GM18951 (cell line): ENCODE measurements around the gene MTA3.

ENCODE experiments used
- POLR2A ChIP-seq: IDR thresholded peaks from 4 replicates; pipeline ENCODE4 v1.6.1; 2011; ENCODE audit warnings: mild to moderate bottlenecking; ENCODE audit not compliant: insufficient read length, insufficient read depth; ENCODE audit errors: extremely low read depth
- in situ Hi-C: fragments of 300-500 bp; cut with MboI; formaldehyde crosslinking; loops from one replicate; pipeline ENCODE4 v1.12.0; 2022; ENCODE audit warnings: low sequenced_read_pairs, mixed read lengths, inconsistent platforms; ENCODE audit not compliant: unreplicated experiment

The MTA3 gene

GRCh38 chr2:42795275-42795674 lies 226.8 kb downstream of the MTA3 start:
- in situ Hi-C loops = no loop called here
- no peak for TF ChIP-seq POLR2A

- in situ Hi-C loops = no loop called here
- TF ChIP-seq POLR2A = peak; percentile 58
Measured at GRCh38 chr2:42795841-42796301, 227.4 kb downstream of the MTA3 start.

GRCh38 chr2:42796427-42797248 lies 228.2 kb downstream of the MTA3 start:
- in situ Hi-C loops = no loop called here
- TF ChIP-seq POLR2A = no peak

GRCh38 chr2:42797281-42797680 lies 228.8 kb downstream of the MTA3 start:
- no peak for TF ChIP-seq POLR2A
- in situ Hi-C loops = no loop called here

DNA sequence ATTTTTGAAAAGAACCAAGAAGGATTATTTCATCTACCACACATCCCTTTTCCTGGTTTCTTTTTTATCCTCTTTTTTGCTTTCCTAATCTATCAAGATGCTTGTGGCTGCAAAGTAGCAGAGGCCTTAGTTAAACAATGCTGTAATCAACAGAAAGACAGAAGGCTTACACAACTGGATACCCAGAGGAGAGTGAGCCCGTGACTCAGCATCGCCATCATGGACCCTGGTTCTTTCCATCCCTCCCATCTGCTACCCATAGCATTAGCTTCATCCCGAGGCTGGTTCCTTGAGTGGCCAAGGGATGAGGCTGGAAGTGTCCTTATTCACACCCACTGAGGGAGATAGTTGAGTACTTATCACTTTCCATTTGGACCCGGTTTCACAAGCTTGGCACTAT lies 231.4 kb downstream of the MTA3 start:
- in situ Hi-C loops = no loop called here
- no peak for TF ChIP-seq POLR2A

GRCh38 chr2:42800461-42800962 lies 232.1 kb downstream of the MTA3 start:
- in situ Hi-C loops = no loop called here

DNA sequence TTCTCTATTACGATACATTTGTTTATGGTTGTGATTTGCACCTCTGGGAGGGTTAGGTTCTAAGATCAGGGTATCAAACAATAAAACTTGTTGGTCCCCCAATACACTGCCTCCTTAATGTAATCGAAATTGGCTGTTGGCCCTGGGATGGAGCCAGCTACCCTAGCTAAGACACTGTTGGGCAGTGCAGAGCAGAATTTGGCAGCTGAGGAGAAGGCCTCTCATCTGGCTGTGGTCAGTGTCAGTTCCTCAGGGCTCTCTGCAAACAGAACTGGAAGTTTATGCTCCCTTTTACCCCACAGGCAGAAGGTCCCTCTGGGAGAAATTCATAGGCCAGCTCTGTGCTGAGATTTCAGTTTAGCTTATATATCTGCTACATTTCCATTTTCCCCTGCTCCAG lies 232.5 kb downstream of the MTA3 start:
- no peak for TF ChIP-seq POLR2A
- in situ Hi-C loops = no loop called here

More at GRCh38 chr2:42800461-42800962, 232.1 kb downstream of the MTA3 start:
- no peak for TF ChIP-seq POLR2A

DNA sequence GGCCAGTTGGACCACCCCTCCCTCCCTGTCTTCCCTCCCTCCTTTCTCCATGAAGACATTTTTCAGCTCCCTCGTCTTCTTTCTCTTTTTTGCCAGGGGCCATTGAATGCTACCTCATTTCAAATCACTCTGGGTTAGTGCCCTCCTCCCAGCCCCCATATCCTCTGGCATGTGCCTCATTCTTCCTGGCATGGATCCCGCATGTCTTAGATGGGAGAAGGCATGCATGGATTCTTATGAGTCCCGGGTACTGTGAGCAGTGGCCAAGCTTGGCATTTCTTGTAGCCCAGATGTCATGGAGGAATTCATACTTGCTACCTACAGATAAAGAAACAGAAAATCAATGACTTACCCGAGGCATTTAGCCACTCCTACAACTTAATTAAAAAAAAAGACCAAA lies 232.9 kb downstream of the MTA3 start:
- in situ Hi-C loops = no loop called here
- TF ChIP-seq POLR2A = no peak

GRCh38 chr2:42802150-42802549 lies 233.7 kb downstream of the MTA3 start:
- in situ Hi-C loops = no loop called here
- TF ChIP-seq POLR2A = no peak

GRCh38 chr2:42804338-42804737 lies 235.9 kb downstream of the MTA3 start:
- in situ Hi-C loops = no loop called here
- TF ChIP-seq POLR2A = no peak

DNA sequence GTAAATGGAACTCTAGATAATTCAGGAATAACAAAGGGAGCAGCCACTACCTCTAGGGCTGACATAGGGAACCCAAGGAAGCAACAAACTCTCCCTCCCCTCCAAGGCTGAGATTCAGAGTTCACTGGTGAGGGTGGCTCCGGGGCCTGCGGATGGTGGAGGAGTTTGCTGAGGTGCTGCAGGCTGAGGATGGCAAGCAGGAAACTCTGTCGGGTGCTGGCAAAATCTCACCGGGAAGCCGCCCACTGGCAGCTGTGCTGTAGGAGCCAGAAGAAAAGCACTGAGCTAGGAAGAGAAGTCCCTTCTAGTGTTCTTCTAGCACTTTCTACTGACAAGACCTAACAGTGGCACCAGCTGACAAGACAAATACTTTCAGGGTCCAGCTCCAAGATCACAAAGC lies 236.5 kb downstream of the MTA3 start:
- no peak for TF ChIP-seq POLR2A
- in situ Hi-C loops = no loop called here
